Umbilical cord (tissue), 2 donors: ENCODE measurements around the gene KAT7. TPM values are rescaled to one million over a fixed set of nuclear protein-coding genes. Genes with fewer than 3 reads are reported as not detected.
"Not testable (repeated sequence)": the region's sequence is repeated elsewhere in the genome, so short reads cannot be mapped to it uniquely, and the experiment has no call there.

ENCODE experiments used
- DNase-seq: peaks from one replicate; pipeline ENCODE4 v3.0.0-alpha.2; 2015; ENCODE audit warnings: low spot score
- total RNA-seq: library from RNA; depleted of rRNA; stranded (reverse); fragments of >200 nt; gene quantifications from one replicate; pipeline ENCODE4 v1.2.3, GENCODE V29; 2014; ENCODE audit warnings: low replicate concordance; ENCODE audit not compliant: insufficient read depth

Gene KAT7
- total RNA-seq, 1 donor from 2014 or later = 29.9 TPM

DNA sequence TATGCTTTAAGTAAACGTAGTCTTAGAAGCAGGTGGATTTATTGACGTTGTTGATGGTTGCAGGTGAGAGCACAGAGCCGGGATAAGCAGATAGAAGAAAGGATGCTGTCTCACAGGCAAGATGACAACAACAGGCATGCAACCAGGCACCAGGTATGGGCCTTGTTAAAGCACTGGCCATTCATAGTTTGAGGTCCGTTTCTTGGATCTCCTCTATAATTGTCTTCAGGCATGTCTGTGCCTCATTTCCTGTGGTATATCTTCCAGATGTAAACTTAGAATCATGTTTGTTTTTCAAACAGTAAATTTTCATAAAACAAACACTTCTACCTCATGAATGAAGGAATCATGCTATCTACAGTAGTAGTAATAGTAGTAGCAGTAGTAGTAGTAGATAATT is 20.6 kb downstream of the KAT7 start:
- no peak for DNase-seq

DNA sequence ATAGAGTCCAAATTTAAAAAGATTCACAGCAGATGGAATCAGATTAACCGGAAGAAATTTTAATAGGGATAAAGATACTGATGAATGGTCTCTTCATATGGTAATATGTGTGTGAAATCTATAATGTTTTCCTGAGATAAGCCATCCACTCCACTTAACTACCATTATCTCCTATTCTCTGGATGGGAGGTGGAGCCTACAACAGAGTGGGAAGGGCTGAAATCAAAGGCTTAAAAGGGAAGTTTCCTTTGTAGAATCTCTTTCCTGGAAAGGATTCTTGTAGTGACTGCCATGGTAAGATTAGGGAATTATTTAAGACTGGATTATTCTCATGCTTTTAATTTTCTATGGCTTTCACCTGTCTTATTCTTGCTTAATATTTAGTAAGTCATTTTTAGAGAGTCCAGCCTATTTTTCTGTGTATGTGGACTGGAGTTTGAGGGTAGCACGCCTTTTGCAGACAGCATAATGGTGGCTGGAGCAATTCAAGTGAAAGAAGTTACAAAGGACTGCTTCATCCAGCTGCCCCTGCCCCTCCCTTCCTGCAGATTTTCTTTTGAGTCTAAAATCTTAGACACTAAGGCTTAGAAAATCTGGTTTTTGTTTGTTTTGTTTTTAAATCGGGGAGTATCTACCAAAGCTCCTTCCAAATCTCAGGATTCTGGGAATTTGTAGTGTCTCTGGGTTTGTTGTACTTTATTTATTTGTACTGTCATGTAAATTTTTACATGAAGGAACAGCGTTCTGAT is 26.5 kb downstream of the KAT7 start:
- DNase-seq = peak; percentile 70

DNA sequence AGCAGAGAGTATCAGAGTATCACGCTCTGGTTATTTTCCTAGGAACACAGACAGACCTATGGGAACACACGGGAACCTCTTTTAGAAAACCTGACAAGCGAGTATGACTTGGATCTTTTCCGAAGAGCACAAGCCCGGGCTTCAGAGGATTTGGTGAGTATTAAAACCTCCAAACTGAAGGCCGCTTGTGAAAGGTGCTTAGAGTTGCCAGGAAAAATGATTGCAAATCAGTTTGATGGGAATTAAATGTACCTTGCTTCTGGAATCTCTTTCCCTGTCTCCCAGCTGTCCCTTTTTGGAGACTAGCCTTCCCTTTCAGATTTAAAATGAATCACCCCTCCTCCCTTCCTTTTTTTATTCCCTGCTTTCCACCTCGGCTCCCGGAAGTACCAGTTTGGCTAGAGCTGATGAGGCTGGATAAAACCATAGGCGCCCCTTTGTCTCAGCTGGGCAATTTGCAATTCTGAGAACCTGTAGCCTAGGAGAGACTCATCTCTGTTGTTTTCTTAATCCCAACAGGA is 27.3 kb downstream of the KAT7 start:
- DNase-seq = peak; percentile 66

GRCh38 chr17:49817993-49818392 is 29.5 kb downstream of the KAT7 start:
- DNase-seq = no peak

DNA sequence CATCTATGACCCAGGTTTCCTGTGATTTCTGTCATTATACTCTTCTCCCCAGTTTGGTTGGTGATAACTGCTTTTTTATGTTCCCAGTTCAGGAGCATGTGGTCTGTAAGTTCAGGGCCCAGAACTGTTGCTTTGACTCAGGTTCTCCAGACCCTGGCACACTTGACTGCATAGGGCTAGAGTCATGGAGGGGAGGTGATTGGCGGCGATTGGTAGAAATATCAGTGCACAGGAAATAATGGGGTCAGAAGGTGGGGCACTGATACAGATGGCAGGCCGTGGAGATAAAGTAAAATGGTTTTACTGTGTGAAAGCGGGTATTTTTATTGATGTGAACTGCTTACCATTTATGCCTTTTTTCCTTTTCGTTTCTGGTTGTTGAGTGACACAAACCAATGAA is 30.7 kb downstream of the KAT7 start:
- DNase-seq = no peak

DNA sequence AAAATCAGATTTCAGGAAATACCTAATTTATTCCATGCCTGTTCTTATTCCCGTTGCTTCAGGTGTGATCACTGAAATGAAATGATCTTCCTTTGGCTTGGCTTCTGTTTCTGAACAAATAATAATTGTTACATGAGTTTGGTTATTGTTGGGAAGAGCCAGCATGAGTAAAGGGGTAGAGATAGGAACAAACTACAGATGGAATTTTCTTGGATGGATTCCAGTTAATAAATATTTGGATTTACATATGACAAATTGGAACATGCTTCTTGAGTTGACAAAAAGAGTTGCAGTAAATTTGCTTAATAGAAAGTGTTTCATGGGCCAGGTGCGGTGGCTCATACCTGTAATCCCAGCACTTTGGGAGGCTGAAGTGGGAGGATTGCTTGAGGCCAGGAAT is 31.2 kb downstream of the KAT7 start:
- DNase-seq = no peak

DNA sequence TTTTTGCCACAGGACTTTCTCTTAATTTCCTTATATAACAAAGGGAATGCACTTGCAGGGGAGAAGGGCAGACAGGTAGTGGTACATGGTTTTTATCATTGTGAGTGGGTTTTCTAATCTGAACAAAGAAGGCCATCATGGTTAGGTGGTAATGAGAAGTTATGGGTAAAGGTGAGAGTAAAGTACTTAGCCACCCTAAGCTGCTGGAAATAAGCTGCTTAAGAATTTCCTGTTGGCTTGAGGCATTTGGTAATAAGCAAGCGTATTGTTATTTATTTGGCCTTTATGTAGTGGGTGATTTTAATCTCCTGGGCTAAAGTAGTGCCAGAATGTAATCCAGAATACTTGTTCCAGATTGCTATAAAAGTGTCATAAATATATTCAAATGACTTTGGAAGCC is 32.3 kb downstream of the KAT7 start:
- DNase-seq = no peak

GRCh38 chr17:49821466-49821865 is 33.0 kb downstream of the KAT7 start:
- DNase-seq = no peak

GRCh38 chr17:49821916-49822315 is 33.4 kb downstream of the KAT7 start:
- DNase-seq = no peak

DNA sequence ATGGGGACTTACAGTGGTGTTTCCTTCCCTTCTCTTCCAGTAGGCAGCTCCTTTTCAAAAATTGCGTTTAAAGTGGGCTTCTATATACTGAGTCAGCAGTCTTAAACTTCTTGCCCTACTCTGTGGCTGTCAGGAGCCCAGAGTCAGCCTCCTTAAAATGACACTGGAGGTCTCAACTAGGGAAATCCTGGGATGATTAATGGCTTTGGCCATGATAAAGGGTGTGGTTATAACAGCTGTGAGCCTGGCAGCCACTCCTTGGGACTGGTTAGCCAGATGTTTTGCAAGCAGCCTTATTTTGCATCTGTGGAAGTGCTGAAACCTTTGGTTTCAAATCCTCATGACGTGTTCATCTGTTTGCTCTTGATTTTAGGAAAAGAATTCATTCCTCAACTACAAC is 34.3 kb downstream of the KAT7 start:
- peak; percentile 70 for DNase-seq

DNA sequence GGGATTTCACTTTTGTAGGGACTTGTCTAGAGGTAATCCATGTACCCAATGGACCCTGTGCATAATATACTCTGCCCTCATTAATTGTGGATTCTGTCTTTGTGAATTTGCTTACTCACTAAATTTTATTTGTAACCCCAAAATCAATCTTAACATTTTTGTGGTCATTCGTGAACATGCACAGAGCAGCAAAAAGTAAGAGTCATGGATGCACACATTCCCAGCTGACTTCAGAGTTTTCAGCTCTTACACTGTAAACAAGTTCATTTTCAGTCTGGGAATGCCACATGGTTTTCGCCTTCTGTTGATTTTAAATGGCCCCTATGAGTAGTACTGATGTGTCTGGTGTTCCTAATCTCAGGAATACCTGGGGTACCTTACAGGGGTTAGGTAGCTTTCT is 35.1 kb downstream of the KAT7 start:
- DNase-seq = no peak

- DNase-seq = no peak
These were observed 37.2 kb downstream of the KAT7 start for GRCh38 chr17:49825645-49826044.

GRCh38 chr17:49828325-49828724 is 39.8 kb downstream of the KAT7 start:
- not testable (repeated sequence) for DNase-seq

GRCh38 chr17:49829026-49829425 is 40.5 kb downstream of the KAT7 start:
- DNase-seq = no peak

DNA sequence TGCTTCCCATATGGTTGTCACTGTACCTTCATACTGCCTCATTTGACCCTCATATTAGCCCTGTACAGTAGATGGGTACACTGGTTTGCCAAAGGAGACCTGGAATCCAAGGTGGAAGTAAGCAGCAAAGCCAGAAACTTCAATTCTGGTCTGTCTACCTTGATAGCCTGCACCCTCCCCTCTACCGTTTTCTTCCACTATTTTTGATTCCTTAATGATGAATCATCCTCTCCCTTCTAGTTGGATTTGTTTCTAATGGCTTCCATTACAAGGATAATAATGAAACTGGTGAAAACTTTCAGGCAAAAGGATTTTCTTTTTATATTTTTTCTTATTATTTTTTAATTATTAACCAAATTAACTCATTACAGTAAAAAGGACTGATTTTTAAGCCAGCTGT is 42.1 kb downstream of the KAT7 start:
- DNase-seq = no peak

DNA sequence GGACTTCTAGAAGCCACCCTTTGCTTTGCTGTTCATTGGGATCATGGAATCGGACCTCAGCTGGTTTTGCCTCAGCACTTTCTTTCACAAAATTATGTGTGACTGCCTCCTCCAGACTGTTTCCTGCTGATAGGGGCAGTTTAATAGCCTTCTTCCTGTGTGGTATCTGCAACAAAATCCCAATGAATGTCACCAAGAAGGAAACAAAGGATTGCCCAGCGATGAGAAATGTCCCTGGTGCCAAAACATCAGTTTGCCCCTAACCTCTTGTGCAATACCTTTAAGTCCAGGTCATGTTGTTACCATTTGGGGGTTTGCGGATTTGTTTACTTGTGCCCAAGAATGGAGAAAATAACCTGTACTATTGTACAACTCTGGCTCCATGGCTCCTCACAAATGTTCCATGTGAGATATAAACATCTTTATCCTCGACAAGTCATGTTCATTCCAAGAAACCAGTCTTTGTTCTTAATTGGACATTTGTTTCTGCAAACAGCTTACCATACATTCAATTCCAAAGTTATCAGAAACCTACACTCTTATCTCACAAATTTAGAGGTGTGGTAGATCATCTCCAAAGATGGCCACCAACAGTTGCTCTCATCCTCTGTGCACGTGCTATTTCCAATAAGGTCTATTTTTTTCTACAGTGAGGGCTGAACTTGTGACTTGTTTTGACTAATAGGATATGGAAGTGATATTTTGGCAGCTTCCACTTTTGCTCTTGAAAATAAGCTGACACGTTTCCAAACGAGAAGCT is 44.5 kb downstream of the KAT7 start:
- peak; percentile 35 for DNase-seq

DNA sequence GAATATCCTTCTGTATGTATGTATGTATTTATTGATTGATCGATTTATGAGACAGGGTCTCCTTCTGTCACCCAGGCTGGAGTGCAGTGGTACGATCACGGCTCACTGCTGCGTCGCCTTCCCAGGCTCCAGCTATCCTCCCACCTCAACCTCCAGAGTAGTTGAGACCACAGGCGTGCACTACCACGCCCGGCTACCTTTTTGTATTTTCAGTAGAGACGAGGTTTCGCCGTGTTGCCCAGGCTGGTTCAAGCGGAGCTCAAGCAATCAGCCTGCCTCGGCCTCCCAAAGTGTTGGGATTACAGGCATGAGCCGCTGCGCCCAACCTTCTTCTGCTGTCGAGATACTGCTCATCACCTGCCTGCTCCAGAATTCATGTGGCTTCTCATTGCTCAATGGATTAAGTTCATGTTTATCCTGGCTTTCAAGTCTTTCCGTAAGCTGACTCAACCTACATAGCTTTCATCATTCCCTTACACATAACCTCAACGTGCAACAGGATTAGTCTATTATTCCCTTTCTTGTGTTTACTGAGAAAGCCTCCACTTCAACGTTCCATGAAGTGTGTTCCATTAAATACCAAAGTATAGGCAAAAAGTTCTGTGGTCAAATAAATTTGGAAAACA is 45.8 kb downstream of the KAT7 start:
- DNase-seq = no peak

GRCh38 chr17:49835472-49835871 is 47.0 kb downstream of the KAT7 start:
- DNase-seq = no peak

DNA sequence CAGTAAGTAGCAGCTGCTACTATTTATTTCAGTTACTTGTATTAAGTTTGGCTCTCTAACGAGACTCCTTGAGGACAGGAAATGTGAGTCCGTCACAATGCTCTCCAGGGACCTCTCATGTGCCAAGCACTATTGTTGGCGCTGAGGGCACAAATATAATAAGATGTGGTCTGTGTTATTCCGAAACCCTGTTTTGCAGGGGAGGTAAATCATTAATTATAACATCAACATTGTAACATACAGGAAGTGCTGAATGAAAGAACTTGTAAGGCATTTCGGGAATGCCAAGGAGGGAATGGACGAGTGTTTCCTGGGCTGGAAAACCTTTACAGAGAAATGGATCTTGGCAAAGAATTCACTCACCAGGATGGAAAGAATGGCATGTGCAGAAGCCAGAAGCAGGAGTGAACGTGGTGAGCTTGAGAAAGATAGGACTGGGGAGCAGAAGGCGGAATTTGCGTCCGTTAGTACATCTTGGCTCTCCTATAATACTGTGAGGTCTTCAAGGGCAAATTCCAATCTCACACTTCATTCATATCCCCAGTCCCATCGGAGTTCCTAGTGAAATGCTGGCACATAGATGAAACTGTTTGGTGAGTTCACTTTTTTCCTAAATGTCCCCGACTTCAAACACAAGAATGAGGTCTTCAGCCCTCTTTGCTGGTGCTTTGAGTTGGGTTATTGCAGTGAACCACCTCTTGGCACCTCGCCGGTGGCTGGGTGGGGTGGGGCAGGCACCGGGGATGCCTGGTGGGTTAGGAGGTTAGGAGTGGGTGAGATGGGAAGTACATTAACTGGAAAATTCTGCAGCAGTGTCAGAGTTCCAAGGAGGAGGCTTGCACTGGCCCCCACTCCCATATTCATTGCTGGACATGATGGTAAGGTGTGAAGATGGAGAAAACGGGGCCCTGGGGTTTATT is 47.9 kb downstream of the KAT7 start:
- DNase-seq = peak; percentile 43

GRCh38 chr17:49839455-49839854 is 51.0 kb downstream of the KAT7 start:
- no peak for DNase-seq

DNA sequence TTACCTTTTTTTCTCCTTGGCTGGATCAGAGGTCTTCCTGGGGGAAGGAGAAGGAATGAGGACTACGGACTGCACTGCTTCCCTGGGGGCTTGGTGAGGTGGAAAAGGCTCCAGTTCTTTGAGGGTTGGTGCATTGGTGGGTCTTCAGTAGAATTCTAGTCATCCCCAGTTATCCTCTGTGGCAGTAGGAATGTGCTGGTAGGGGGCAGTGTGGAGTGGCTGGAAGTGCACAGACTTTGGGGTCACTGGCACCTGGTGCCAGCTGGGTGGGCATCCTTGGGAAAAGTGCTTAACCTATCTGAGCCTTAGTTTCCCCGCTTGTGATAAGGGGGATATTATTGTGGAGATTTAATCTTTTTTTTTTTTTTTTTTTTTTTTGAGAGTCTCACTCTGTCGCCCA is 53.1 kb downstream of the KAT7 start:
- DNase-seq = no peak
